HG02970 (cell line): ENCODE data around the gene CDKN3.
"Not testable (repeated sequence)": the region's sequence is repeated elsewhere in the genome, so short reads cannot be mapped to it uniquely, and the experiment has no call there.

Experiments used
- ATAC-seq: cut with Tn5 transposase; IDR thresholded peaks from one replicate; pipeline ENCODE4 v1.9.1; 2021; ENCODE audit warnings: mild to moderate bottlenecking, moderate library complexity, moderate number of reproducible peaks; ENCODE audit not compliant: unreplicated experiment, low FRiP score

The CDKN3 gene

GRCh38 chr14:54369343-54369742 lies 27.5 kb upstream of the CDKN3 start:
- no peak for ATAC-seq

GRCh38 chr14:54370323-54371198 lies 26.2 kb upstream of the CDKN3 start:
- no peak for ATAC-seq

- ATAC-seq: no peak
These were observed 22.5 kb upstream of the CDKN3 start for GRCh38 chr14:54374117-54374884.

GRCh38 chr14:54377501-54377900 lies 19.3 kb upstream of the CDKN3 start:
- no peak for ATAC-seq

GRCh38 chr14:54378893-54379292 lies 17.9 kb upstream of the CDKN3 start:
- not testable (repeated sequence) for ATAC-seq

- ATAC-seq: not testable (repeated sequence)
These were observed 16.2 kb upstream of the CDKN3 start for GRCh38 chr14:54380558-54380957.

- no peak for ATAC-seq
These were observed 15.0 kb upstream of the CDKN3 start for GRCh38 chr14:54381821-54382220.

GRCh38 chr14:54383835-54384234 lies 13.0 kb upstream of the CDKN3 start:
- no peak for ATAC-seq

- ATAC-seq: no peak
These were observed 11.3 kb upstream of the CDKN3 start for GRCh38 chr14:54385556-54385955.

GRCh38 chr14:54387328-54387727 lies 9.5 kb upstream of the CDKN3 start:
- no peak for ATAC-seq

GRCh38 chr14:54392131-54392859 lies 4.5 kb upstream of the CDKN3 start:
- no peak for ATAC-seq

GRCh38 chr14:54392986-54393884 lies 3.6 kb upstream of the CDKN3 start:
- ATAC-seq: not testable (repeated sequence)

- ATAC-seq: no peak
These were observed 2.2 kb upstream of the CDKN3 start for GRCh38 chr14:54394596-54394995.

GRCh38 chr14:54395284-54395683 lies 1.5 kb upstream of the CDKN3 start:
- no peak for ATAC-seq

- ATAC-seq: no peak
These were observed 1.1 kb upstream of the CDKN3 start for GRCh38 chr14:54395716-54396115.

- ATAC-seq: no peak
These were observed 669 bp upstream of the CDKN3 start for GRCh38 chr14:54396183-54396492.

GRCh38 chr14:54399560-54399959 lies 2.8 kb downstream of the CDKN3 start:
- no peak for ATAC-seq

GRCh38 chr14:54403401-54404005 lies 6.7 kb downstream of the CDKN3 start:
- ATAC-seq: not testable (repeated sequence)

- no peak for ATAC-seq
These were observed 13.4 kb downstream of the CDKN3 start for GRCh38 chr14:54410215-54410614.

GRCh38 chr14:54411371-54411770 lies 14.6 kb downstream of the CDKN3 start:
- no peak for ATAC-seq
